IPS-18c (cell line): ENCODE data around the gene SLC35G1.

Experiments
- H3K4me3 ChIP-seq: 2 replicates; pipeline ENCODE4 v1.7.0; 2013; ENCODE audit warnings: low read depth, mild to moderate bottlenecking, low read length, moderate library complexity; ENCODE audit not compliant: insufficient read depth
- H3K9me3 ChIP-seq: one replicate; pipeline ENCODE4 v1.6.1; 2013; ENCODE audit warnings: mild to moderate bottlenecking, low read length, moderate library complexity; ENCODE audit not compliant: control insufficient read depth, insufficient read depth

SLC35G1 gene

GRCh38 chr10:93893646-93894515, at the start of gene SLC35G1:
Gene SLC35G1 (plus strand): TSS chr10:93893978. CDS start chr10:93894034, 56 bp downstream.
- Histone ChIP-seq H3K9me3 (no peaks in the 10 kb centered on the region), H3K4me3 (peak within 1 kb of the TSS; percentile 77)

- H3K4me3 ChIP-seq = no peak overlapping the region
- H3K9me3 ChIP-seq = peaks cover 13% of the 10 kb centered on the region
These were observed 48.7 kb upstream of the SLC35G1 start for GRCh38 chr10:93844979-93845626.

GRCh38 chr10:93849593-93849992, 44.2 kb upstream of the SLC35G1 start:
- H3K9me3 ChIP-seq = peaks cover 8% of the 10 kb centered on the region
- H3K4me3 ChIP-seq = no peak overlapping the region

GRCh38 chr10:93850031-93851015, 43.5 kb upstream of the SLC35G1 start:
- H3K4me3 ChIP-seq = no peak overlapping the region

GRCh38 chr10:93851169-93851568, 42.6 kb upstream of the SLC35G1 start:
- H3K4me3 ChIP-seq = no peak overlapping the region
- peaks cover 6% of the 10 kb centered on the region for H3K9me3 ChIP-seq

More at GRCh38 chr10:93850031-93851015, 43.5 kb upstream of the SLC35G1 start:
- peaks cover 6% of the 10 kb centered on the region for H3K9me3 ChIP-seq

- H3K4me3 ChIP-seq = no peak overlapping the region
- H3K9me3 ChIP-seq = peaks cover 4% of the 10 kb centered on the region
These were observed 41.2 kb upstream of the SLC35G1 start for GRCh38 chr10:93852476-93853095.

GRCh38 chr10:93854975-93855374, 38.8 kb upstream of the SLC35G1 start:
- no peaks in the 10 kb centered on the region for H3K9me3 ChIP-seq
- no peak overlapping the region for H3K4me3 ChIP-seq

GRCh38 chr10:93856349-93857145, 37.2 kb upstream of the SLC35G1 start:
- Histone ChIP-seq H3K9me3 (peaks cover under 1% of the 10 kb centered on the region), H3K4me3 (no peak overlapping the region)

GRCh38 chr10:93859049-93859655, 34.6 kb upstream of the SLC35G1 start:
- Histone ChIP-seq H3K9me3 (peaks cover 6% of the 10 kb centered on the region), H3K4me3 (no peak overlapping the region)

GRCh38 chr10:93861825-93862224, 32.0 kb upstream of the SLC35G1 start:
- Histone ChIP-seq H3K9me3 (peaks cover 6% of the 10 kb centered on the region), H3K4me3 (no peak overlapping the region)

- Histone ChIP-seq H3K4me3 (no peak overlapping the region), H3K9me3 (peaks cover 6% of the 10 kb centered on the region)
These were observed 27.9 kb upstream of the SLC35G1 start for GRCh38 chr10:93865794-93866425.

- H3K9me3 ChIP-seq = no peaks in the 10 kb centered on the region
- no peak overlapping the region for H3K4me3 ChIP-seq
These were observed 26.3 kb upstream of the SLC35G1 start for GRCh38 chr10:93867525-93867924.

GRCh38 chr10:93871671-93872204, 22.0 kb upstream of the SLC35G1 start:
- no peak overlapping the region for H3K4me3 ChIP-seq
- no peaks in the 10 kb centered on the region for H3K9me3 ChIP-seq

- H3K9me3 ChIP-seq = no peaks in the 10 kb centered on the region
These were observed 21.2 kb upstream of the SLC35G1 start for GRCh38 chr10:93872375-93873158.

More at GRCh38 chr10:93872375-93873158, 21.2 kb upstream of the SLC35G1 start:
- no peak overlapping the region for H3K4me3 ChIP-seq
